PC-9 (cell line): ENCODE measurements around the gene GON7. TPM values are rescaled to one million over a fixed set of nuclear protein-coding genes. Genes with fewer than 3 reads are reported as not detected.

Source experiments
- BruUV-seq: library from RNA; stranded (reverse); fragments of 400-500 nt; replicated peaks from 2 replicates; lab custom pipeline; 2021; lab: Mats Ljungman, UMichigan
- CTCF ChIA-PET: fragments of 300-600 bp; sonication (Branson Sonifier 250); formaldehyde crosslinking; loops from one replicate; lab custom pipeline; 2022; ENCODE audit warnings: antibody characterized with exemption; lab: Charles Lee
- POLR2A ChIA-PET: fragments of 300-600 bp; sonication (Branson Sonifier 250); formaldehyde crosslinking; loops from one replicate; lab custom pipeline; 2022; ENCODE audit warnings: antibody characterized with exemption; ENCODE audit not compliant: unreplicated experiment; lab: Charles Lee
- DNase-seq, 2 experiments: peaks; one replicate each; pipeline versions ENCODE4 v3.0.0 to v3.0.0-alpha.2; 2015 to 2022; ENCODE audit warnings: mixed read lengths in 1 of 2
- H2AFZ ChIP-seq: fragments of 200-600 bp; sonication (generic); 2 replicates; pipeline ENCODE4 v1.8.1; 2017; ENCODE audit warnings: antibody characterized with exemption
- H3F3A ChIP-seq: fragments of 200-600 bp; sonication (generic); 2 replicates; pipeline ENCODE4 v1.8.1; 2017; ENCODE audit warnings: antibody characterized with exemption, mild to moderate bottlenecking, low read depth; ENCODE audit not compliant: insufficient read depth
- H3K27ac ChIP-seq: fragments of 200-600 bp; sonication (generic); 2 replicates; pipeline ENCODE4 v1.6.1; 2016; ENCODE audit warnings: mixed run types
- H3K27me3 ChIP-seq: fragments of 200-600 bp; sonication (generic); 2 replicates; pipeline ENCODE4 v1.6.1; 2016; ENCODE audit warnings: low read depth, mixed run types; ENCODE audit not compliant: insufficient read depth
- H3K36me3 ChIP-seq: fragments of 200-600 bp; sonication (generic); 2 replicates; pipeline ENCODE4 v1.6.1; 2016; ENCODE audit warnings: low read depth, mixed run types
- H3K4me1 ChIP-seq: fragments of 200-600 bp; sonication (generic); replicated peaks from 2 replicates; pipeline ENCODE4 v1.6.1; 2016; ENCODE audit warnings: mixed run types; ENCODE audit not compliant: insufficient read depth
- H3K4me2 ChIP-seq: fragments of 200-600 bp; sonication (generic); 2 replicates; pipeline ENCODE4 v1.6.1; 2017; ENCODE audit warnings: mixed run types
- H3K4me3 ChIP-seq: fragments of 200-600 bp; sonication (generic); 2 replicates; pipeline ENCODE4 v1.6.1; 2016; ENCODE audit warnings: mixed run types
- H3K79me2 ChIP-seq: fragments of 200-600 bp; sonication (generic); 2 replicates; pipeline ENCODE4 v1.6.1; 2017; ENCODE audit warnings: low read depth, mixed run types
- H3K9me2 ChIP-seq: fragments of 200-600 bp; sonication (generic); 2 replicates; pipeline ENCODE4 v1.8.1; 2017; ENCODE audit warnings: mild to moderate bottlenecking; ENCODE audit not compliant: insufficient read depth
- H3K9me3 ChIP-seq: fragments of 200-600 bp; sonication (generic); 2 replicates; pipeline ENCODE4 v1.8.1; 2016; ENCODE audit warnings: low read depth; ENCODE audit not compliant: insufficient read depth
- H4K20me1 ChIP-seq: fragments of 200-600 bp; sonication (generic); 2 replicates; pipeline ENCODE4 v1.8.1; 2017; ENCODE audit not compliant: insufficient read depth
- EZH2 ChIP-seq: fragments of 200-600 bp; sonication (generic); IDR thresholded peaks from 2 replicates; pipeline ENCODE4 v1.8.0; 2017; ENCODE audit warnings: antibody characterized with exemption, low read depth
- intact Hi-C: fragments of 100-400 bp; cut with micrococcal nuclease; formaldehyde crosslinking; loops from one replicate; pipeline ENCODE4 v1.10.0; 2022; ENCODE audit not compliant: unreplicated experiment
- total RNA-seq: library from RNA; stranded (reverse); gene quantifications from 2 replicates; pipeline ENCODE4 v1.2.3, GENCODE V29; 2021
- TF ChIP-seq, protein P1 (sequence below): fragments of 200-600 bp; sonication (generic); conservative IDR thresholded peaks from 2 replicates; pipeline ENCODE4 v1.6.1; 2017; ENCODE audit warnings: mixed run types, antibody characterized with exemption, mild to moderate bottlenecking, moderate library complexity

The GON7 gene
- total RNA-seq, 1 experiment from 2014 or later, result 9.3 TPM

DNA sequence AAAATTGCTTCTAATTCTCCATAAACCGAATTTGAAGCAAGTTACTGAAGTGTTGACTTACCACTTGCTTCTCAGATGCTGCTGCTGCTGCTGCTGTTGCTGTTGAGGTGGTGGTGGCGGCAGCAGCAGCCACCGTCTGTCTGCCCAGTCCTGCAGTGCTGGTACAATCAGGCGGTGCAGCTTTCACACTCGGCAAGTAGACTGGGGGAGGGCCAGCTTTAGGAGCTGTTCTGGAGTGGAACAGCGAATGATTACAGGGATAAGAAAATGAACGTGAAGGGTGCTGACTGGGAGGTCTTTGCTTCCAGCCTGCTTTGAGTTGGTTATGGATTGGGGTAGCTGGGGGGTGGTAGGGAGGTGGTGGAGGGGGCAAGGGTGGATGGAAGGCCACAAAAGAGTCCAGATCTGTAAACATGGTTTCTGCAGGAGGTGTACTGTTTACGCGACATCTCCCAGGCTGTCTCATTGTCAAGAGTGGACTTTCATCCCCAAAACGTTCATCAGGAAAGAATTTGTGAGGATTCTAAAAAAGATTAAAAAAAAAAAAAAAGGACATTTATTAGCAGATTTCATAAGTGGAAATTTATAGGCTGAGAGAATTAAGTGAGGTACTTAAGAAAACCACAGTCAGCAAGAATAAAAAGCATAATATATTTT is 39.0 kb upstream of the GON7 start:
- Histone ChIP-seq H3K27me3 (no peaks in the 10 kb centered on the region), H3K9me2 (no peaks in the 10 kb centered on the region), H3K27ac (no peak overlapping the region), H3K36me3 (peaks cover 6% of the 10 kb centered on the region; the same call in 1 of the 2 replicates), H4K20me1 (no peaks in the 10 kb centered on the region), H3K4me2 (no peak overlapping the region), H3F3A (no peaks in the 10 kb centered on the region; the same call in 1 of the 2 replicates), H3K79me2 (no peaks in the 10 kb centered on the region), H3K4me1 (peaks cover 2% of the 10 kb centered on the region), H3K4me3 (no peak overlapping the region), H2AFZ (no peak overlapping the region), H3K9me3 (no peaks in the 10 kb centered on the region)
- DNase-seq, result no peak
- ChIA-PET CTCF (no interaction called here), POLR2A (no interaction called here)
- TF ChIP-seq, protein P1, sequence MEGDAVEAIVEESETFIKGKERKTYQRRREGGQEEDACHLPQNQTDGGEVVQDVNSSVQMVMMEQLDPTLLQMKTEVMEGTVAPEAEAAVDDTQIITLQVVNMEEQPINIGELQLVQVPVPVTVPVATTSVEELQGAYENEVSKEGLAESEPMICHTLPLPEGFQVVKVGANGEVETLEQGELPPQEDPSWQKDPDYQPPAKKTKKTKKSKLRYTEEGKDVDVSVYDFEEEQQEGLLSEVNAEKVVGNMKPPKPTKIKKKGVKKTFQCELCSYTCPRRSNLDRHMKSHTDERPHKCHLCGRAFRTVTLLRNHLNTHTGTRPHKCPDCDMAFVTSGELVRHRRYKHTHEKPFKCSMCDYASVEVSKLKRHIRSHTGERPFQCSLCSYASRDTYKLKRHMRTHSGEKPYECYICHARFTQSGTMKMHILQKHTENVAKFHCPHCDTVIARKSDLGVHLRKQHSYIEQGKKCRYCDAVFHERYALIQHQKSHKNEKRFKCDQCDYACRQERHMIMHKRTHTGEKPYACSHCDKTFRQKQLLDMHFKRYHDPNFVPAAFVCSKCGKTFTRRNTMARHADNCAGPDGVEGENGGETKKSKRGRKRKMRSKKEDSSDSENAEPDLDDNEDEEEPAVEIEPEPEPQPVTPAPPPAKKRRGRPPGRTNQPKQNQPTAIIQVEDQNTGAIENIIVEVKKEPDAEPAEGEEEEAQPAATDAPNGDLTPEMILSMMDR, result no peak
- TF ChIP-seq EZH2, result no peak
- no TSS peak for BruUV-seq
- intact Hi-C loops, result no loop called here

DNA sequence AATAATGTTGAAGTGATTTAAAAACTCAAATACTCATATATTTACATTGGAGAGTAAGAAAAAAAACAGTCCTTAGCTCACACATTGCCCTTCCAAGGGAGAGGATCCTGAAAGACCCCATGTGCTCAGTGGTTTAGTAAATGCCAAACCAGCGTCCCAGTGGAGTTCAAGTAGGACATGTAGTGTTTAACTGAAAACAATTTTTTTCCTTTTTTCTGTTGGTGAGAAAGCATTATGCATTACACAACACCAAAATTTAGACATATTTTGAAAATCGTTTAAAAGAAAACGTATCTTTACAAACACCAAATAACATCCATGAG is 33.8 kb upstream of the GON7 start:
- no peak for DNase-seq
- CTCF ChIA-PET, result interaction anchor here (0.7 kb wide), 1 partner anchor 22 kb away, joined by 6 read pairs; no protein-coding TSS in a partner anchor
- Histone ChIP-seq H3K4me1 (peaks cover 14% of the 10 kb centered on the region), H3K9me2 (no peaks in the 10 kb centered on the region), H3K36me3 (peaks cover 5% of the 10 kb centered on the region; the same call in 1 of the 2 replicates), H3K9me3 (no peaks in the 10 kb centered on the region), H3K27ac (no peak overlapping the region), H4K20me1 (0 out of 2 replicates have a peak, but pooled peaks cover 4% of the 10 kb centered on the region), H3K4me2 (peak overlapping the region; percentile 12; the same call in 1 of the 2 replicates), H3F3A (peaks cover 11% of the 10 kb centered on the region), H2AFZ (no peak overlapping the region), H3K79me2 (no peaks in the 10 kb centered on the region), H3K27me3 (no peaks in the 10 kb centered on the region), H3K4me3 (no peak overlapping the region)
- TF ChIP-seq, protein P1, result no peak
- TF ChIP-seq EZH2, result no peak
- POLR2A ChIA-PET, result no interaction called here
- no TSS peak for BruUV-seq
- intact Hi-C loops, result no loop called here

DNA sequence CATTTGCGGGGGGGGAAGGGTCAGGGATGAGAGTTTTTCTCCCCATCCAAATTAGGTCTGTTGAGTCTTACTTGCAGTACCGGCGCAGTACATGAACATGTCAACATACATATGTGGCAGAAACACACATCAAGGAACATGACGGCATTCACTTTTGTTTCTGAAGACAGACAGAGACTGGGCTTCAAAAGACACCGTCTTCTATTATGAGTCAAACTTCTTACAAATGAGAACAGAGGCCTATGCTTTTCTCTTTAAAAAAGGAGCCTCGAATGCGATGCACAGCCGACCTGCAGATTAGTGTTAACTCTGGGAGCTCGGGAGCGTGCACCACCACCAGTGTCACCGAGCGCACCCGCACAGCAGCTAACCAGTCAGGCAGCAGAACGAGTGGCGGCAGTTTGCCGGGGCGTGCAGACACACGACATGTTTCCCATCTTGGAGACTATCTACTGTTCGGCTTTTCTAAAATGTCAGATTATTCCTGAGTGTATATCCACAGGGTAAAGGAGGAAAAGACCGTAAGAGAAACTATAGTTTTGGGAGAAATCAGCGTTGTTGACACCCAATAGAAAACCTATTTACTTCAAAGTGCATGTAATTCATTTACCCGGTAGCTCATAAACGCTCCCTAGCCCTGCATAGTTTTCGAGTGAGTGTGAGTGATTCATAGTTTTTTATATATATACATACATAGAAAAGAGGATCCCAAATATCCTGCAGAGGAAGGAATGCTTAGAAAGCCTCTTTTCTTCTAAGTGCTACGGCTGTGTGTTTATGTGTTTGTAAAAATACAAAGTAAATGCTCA is 33.2 kb upstream of the GON7 start:
- Histone ChIP-seq H3K36me3 (peaks cover 5% of the 10 kb centered on the region; the same call in 1 of the 2 replicates), H3K4me3 (no peak overlapping the region), H3K9me2 (no peaks in the 10 kb centered on the region), H3K27me3 (no peaks in the 10 kb centered on the region), H3K27ac (no peak overlapping the region), H3K4me1 (peaks cover 14% of the 10 kb centered on the region), H3F3A (peaks cover 11% of the 10 kb centered on the region), H3K4me2 (peak overlapping the region; percentile 12; the same call in 1 of the 2 replicates), H3K9me3 (no peaks in the 10 kb centered on the region), H4K20me1 (0 out of 2 replicates have a peak, but pooled peaks cover 4% of the 10 kb centered on the region), H2AFZ (no peak overlapping the region), H3K79me2 (no peaks in the 10 kb centered on the region)
- intact Hi-C loops, result no loop called here
- POLR2A ChIA-PET, result interaction anchor here (0.6 kb wide), 1 partner anchor 72 kb away, joined by 3 read pairs; no protein-coding TSS in a partner anchor
- BruUV-seq, result no TSS peak
- peak in 1 of 2 experiments; percentile 76 for DNase-seq
- CTCF ChIA-PET, result interaction anchor here (0.7 kb wide), 1 partner anchor 23 kb away, joined by 6 read pairs; no protein-coding TSS in a partner anchor
- TF ChIP-seq EZH2, result no peak
- TF ChIP-seq, protein P1, result no peak
